Stimulated activated CD8-positive, alpha-beta memory T cell treated with anti-CD3 and anti-CD28 coated beads, Interleukin-2, amount 100 ng/mL, for 48 hours (primary cell): ENCODE results near the gene RBFOX2.
"Not testable (repeated sequence)": the region's sequence is repeated elsewhere in the genome, so short reads cannot be mapped to it uniquely, and the experiment has no call there.

Source experiments
- DNase-seq, 2 donors: peaks; one replicate each; pipeline ENCODE4 v3.0.0-alpha.2; 2020; ENCODE audit warnings: low read depth in 2 of 2

Gene RBFOX2

GRCh38 chr22:36028646-36029405 lies at the start of gene RBFOX2:
Gene RBFOX2 (minus strand): TSS chr22:36028824. CDS start chr22:36028425, 399 bp downstream.
- DNase-seq: peak; percentile 65 to 73

DNA sequence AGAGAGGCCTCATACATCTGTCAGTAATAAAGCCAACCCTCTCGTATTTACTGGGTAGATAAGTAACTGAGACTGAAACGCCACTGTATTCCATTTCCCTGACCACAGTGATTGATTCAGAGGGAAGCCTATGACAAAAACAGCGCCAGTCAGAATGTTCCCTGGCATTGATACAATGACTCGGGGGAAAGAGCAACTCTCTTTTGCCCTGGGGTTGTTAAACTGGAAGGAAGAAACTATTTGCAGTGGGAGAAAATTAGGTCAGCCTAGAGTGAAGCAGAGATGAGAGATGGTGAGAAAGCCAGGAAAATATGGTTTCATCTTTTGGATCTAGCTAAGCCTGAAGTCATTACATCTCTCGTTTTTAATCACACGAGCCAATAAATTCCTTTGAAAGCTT lies 48.6 kb upstream of the RBFOX2 start:
- DNase-seq: no peak

- DNase-seq: no peak
Measured at GRCh38 chr22:36075724-36076123, 47.1 kb upstream of the RBFOX2 start.

GRCh38 chr22:36075230-36075629 lies 46.6 kb upstream of the RBFOX2 start:
- DNase-seq: no peak

DNA sequence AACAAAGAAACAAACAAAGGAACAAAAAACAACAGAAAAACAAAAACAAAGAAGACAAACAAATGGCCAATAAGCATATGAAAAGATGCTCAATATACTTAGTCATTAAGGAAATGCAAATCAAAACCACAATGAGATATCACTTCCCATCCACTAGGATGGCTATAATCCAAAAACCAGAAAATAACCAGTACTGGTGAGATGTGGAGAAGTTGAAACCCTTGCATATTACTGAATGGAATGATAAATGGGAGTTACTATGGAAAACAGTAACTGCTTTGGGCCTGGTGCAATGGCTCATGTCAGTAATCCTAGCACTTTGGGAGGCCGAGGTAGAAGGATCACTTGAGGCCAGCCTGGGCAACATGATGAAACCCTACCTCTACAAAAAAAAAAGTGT lies 44.9 kb upstream of the RBFOX2 start:
- DNase-seq: no peak

GRCh38 chr22:36070645-36071044 lies 42.0 kb upstream of the RBFOX2 start:
- not testable (repeated sequence) for DNase-seq

- no peak for DNase-seq
Measured at GRCh38 chr22:36069368-36069767, 40.7 kb upstream of the RBFOX2 start.

- no peak for DNase-seq
Measured at GRCh38 chr22:36068776-36069344, 40.2 kb upstream of the RBFOX2 start.

DNA sequence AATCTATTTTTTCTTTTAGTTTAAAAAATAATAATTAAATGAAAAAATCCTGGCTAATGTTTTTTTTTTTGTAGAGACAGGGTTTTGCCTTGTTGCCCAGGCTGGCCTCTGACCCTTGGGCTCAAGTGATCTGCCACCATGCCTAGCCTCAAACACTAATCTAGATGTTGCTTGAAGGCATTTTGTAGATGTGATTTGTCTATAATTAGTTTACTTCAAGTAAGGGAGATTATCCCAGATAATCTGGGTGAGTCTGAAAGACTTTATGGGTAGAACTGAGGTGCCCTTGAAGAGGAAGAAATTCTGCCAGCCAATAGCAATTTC lies 38.6 kb upstream of the RBFOX2 start:
- no peak for DNase-seq

- DNase-seq: peak; percentile 55 to 57
Measured at GRCh38 chr22:36065775-36066544, 37.3 kb upstream of the RBFOX2 start.

- DNase-seq: no peak
Measured at GRCh38 chr22:36065462-36065774, 36.8 kb upstream of the RBFOX2 start.

GRCh38 chr22:36064358-36064757 lies 35.7 kb upstream of the RBFOX2 start:
- DNase-seq: no peak

DNA sequence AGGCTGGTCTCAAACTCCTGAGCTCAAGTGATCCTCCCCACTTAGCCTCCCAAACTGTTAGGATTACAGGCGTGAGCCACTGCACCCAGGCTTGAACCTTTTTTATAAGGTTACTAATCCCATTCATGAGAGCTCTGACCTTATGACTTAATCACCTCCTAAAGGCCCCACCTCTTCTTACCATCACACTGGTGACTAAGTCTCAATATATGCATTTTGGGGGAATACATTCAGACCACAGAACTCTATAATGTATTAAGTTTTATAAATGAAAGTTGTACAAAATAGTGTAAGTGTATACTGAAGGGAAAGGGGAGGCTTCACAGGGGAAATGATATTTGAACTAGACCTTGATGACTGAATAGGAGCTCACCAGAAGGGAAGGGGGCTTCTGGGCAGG lies 28.4 kb upstream of the RBFOX2 start:
- no peak for DNase-seq

- DNase-seq: no peak
Measured at GRCh38 chr22:36055376-36056295, 27.0 kb upstream of the RBFOX2 start.

DNA sequence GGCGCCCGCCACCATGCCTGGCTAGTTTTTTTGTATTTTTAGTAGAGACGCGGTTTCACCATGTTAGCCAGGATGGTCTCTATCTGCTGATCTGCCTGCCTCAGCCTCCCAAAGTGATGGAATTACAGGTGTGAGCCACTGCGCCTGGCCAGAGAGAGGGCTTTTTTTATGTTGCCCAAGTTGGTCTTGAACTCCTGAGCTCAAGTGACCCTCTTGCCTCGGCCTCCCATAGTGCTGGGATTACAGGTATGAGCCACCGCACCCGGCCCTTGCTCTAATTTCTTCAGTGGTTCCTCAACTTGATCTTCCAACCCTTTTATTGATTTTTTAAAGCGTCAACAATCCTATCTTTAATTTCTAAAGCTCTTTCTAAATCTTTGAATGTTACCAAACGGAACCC lies 25.8 kb upstream of the RBFOX2 start:
- DNase-seq: not testable (repeated sequence)

- DNase-seq: no peak
Measured at GRCh38 chr22:36053242-36054147, 24.9 kb upstream of the RBFOX2 start.

DNA sequence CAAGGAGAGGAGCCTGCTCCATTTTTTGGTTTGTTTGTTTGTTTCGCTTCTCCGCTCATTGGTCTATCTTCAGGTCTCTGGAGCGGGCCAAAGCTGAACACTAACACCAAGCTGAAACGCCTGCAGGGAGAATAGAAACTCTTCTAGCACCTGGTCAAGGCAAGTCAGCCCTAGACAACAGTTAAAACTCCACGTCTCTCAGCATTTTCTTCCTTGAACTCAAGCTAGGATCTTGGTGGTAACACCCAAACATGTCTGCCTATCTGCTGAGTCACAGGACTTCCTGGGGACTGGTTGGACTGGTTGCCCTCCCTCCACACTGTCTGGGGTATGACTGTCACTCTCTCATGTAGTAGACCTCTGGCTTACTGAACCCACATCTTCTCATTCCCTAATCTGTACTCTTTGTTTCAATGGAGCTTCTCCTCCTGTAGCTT lies 23.9 kb upstream of the RBFOX2 start:
- DNase-seq: no peak

- DNase-seq: no peak
Measured at GRCh38 chr22:36049678-36049997, 21.0 kb upstream of the RBFOX2 start.

DNA sequence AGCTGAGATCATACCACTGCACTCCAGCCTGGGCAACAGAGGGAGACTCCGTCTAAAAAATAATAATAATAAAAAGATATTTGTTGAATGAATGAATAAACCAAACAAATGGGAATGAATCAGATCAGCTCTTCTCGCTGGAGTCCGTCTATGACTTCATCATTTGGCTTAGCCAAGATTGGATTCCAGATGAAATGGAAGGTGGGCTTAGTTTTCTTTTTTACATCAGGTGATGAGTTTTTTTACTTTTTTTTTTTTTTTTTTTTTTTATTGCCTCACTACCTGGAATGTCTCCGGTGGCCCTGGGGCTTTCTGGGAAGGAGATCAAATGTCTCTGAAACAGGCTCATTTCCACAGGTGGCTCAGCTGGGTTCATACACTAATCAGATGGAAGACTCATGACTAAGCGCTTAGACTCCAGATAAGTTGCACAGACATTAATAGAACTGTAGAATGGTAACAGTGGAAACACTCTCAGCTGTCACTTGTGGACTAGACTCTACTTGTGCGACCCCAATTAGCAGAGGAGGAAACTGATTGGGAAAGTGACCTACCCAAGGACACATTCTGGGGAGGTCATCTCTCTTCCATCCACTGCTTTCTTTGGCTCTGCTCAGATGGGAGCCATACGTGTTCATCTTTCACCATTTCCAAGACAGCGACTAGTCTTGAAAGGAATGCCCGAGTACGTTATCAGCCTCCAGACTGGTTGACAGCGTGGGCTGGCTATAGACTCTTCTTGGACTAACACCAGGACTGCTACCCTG lies 20.5 kb upstream of the RBFOX2 start:
- no peak for DNase-seq

DNA sequence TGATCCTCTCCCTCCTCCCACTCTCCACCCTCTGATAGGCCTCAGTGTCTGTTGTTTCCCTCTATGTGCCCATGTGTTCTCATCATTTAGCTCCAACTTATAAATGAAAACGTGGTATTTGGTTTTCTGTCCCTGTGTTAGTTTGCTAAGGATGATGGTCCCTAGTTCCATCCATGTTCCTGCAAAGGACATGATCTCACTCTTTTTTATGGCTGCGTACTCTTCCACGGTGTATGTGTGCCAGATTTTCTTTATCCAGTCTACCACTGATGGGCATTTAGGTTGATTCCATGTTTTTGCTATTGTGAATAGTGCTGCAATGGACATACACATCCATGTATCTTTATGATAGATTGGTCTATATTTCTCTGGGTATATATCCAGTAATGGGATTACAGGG lies 15.9 kb upstream of the RBFOX2 start:
- DNase-seq: not testable (repeated sequence)
